ENCODE measurements around the gene SARS2.

The SARS2 gene

GRCh38 chr19:38915329-38916321 lies 14.9 kb downstream of the SARS2 start:
- Histone ChIP-seq H3K9me2 (replicated peaks; ENCODE audit: control insufficient read depth, low read length) (no peaks in the 10 kb centered on the region), H3K4me2 (ENCODE audit: low read length) (no peak overlapping the region), H3K27me3 (ENCODE audit: control insufficient read depth, low read length) (no peaks in the 10 kb centered on the region), H3K4me1 (ENCODE audit: control insufficient read depth, low read length) (no peaks in the 10 kb centered on the region), H3K4me3 (ENCODE audit: low read length) (no peak overlapping the region), H3K79me2 (ENCODE audit: control insufficient read depth, low read length) (no peaks in the 10 kb centered on the region), H3K9me3 (ENCODE audit: control insufficient read depth, insufficient read depth, low read length) (no peaks in the 10 kb centered on the region), H3F3A (ENCODE audit: control insufficient read depth, insufficient read depth) (no peaks in the 10 kb centered on the region), H3K36me3 (ENCODE audit: control insufficient read depth, low read length) (no peaks in the 10 kb centered on the region), H3K27ac (ENCODE audit: low read depth, low read length) (no peak overlapping the region), H4K20me1 (ENCODE audit: control insufficient read depth, insufficient read depth, low read depth, low read length) (no peaks in the 10 kb centered on the region)
- no peak for TF ChIP-seq CTCF (IDR thresholded peaks at IDR 0.05; ENCODE audit: low read depth, low read length, poor library complexity, severe bottlenecking)
- TF ChIP-seq EZH2phosphoT487 (IDR thresholded peaks at IDR 0.05; ENCODE audit: borderline replicate concordance, low read length): no peak

- no peaks in the 10 kb centered on the region for H3K9me2 ChIP-seq (replicated peaks; ENCODE audit: control insufficient read depth, low read length)
- TF ChIP-seq EZH2phosphoT487 (IDR thresholded peaks at IDR 0.05; ENCODE audit: borderline replicate concordance, low read length) (no peak), CTCF (IDR thresholded peaks at IDR 0.05; ENCODE audit: low read depth, low read length, poor library complexity, severe bottlenecking) (no peak)
- no peaks in the 10 kb centered on the region for H3K27me3 ChIP-seq (ENCODE audit: control insufficient read depth, low read length)
- no peaks in the 10 kb centered on the region for H3K4me1 ChIP-seq (ENCODE audit: control insufficient read depth, low read length)
- no peaks in the 10 kb centered on the region for H3K9me3 ChIP-seq (ENCODE audit: control insufficient read depth, insufficient read depth, low read length)
- H3K27ac ChIP-seq (ENCODE audit: low read depth, low read length): no peak overlapping the region
- H3K4me2 ChIP-seq (ENCODE audit: low read length): no peak overlapping the region
- no peaks in the 10 kb centered on the region for H3K79me2 ChIP-seq (ENCODE audit: control insufficient read depth, low read length)
- H4K20me1 ChIP-seq (ENCODE audit: control insufficient read depth, insufficient read depth, low read depth, low read length): no peaks in the 10 kb centered on the region
- no peak overlapping the region for H3K4me3 ChIP-seq (ENCODE audit: low read length)
- H3K36me3 ChIP-seq (ENCODE audit: control insufficient read depth, low read length): no peaks in the 10 kb centered on the region
- no peaks in the 10 kb centered on the region for H3F3A ChIP-seq (ENCODE audit: control insufficient read depth, insufficient read depth)
These were observed 16.6 kb downstream of the SARS2 start for GRCh38 chr19:38913958-38914357.

- TF ChIP-seq CTCF (IDR thresholded peaks at IDR 0.05; ENCODE audit: low read depth, low read length, poor library complexity, severe bottlenecking): no peak
- no peak for TF ChIP-seq EZH2phosphoT487 (IDR thresholded peaks at IDR 0.05; ENCODE audit: borderline replicate concordance, low read length)
These were observed 17.7 kb downstream of the SARS2 start for GRCh38 chr19:38912600-38913514.

More at GRCh38 chr19:38912600-38913514, 17.7 kb downstream of the SARS2 start:
- peaks cover 3% of the 10 kb centered on the region; the same call in 1 of the 2 replicates for H3K36me3 ChIP-seq (ENCODE audit: control insufficient read depth, low read length)
- H3K79me2 ChIP-seq (ENCODE audit: control insufficient read depth, low read length): no peaks in the 10 kb centered on the region
- H3K27me3 ChIP-seq (ENCODE audit: control insufficient read depth, low read length): no peaks in the 10 kb centered on the region
- H4K20me1 ChIP-seq (ENCODE audit: control insufficient read depth, insufficient read depth, low read depth, low read length): no peaks in the 10 kb centered on the region
- no peak overlapping the region for H3K4me3 ChIP-seq (ENCODE audit: low read length)
- H3K4me2 ChIP-seq (ENCODE audit: low read length): no peak overlapping the region
- H3K4me1 ChIP-seq (ENCODE audit: control insufficient read depth, low read length): no peaks in the 10 kb centered on the region
- H3K9me2 ChIP-seq (replicated peaks; ENCODE audit: control insufficient read depth, low read length): no peaks in the 10 kb centered on the region
- H3K27ac ChIP-seq (ENCODE audit: low read depth, low read length): no peak overlapping the region
- no peaks in the 10 kb centered on the region for H3K9me3 ChIP-seq (ENCODE audit: control insufficient read depth, insufficient read depth, low read length)
- no peaks in the 10 kb centered on the region for H3F3A ChIP-seq (ENCODE audit: control insufficient read depth, insufficient read depth)
